Gastroesophageal sphincter (tissue), 3 donors: Measurements from ENCODE around the gene AMBP.

ENCODE experiments used
- EP300 ChIP-seq: sonication (generic); formaldehyde crosslinking; IDR thresholded peaks from one replicate; pipeline ENCODE4 v1.6.1; 2017; ENCODE audit warnings: antibody characterized with exemption, mild to moderate bottlenecking
- POLR2A ChIP-seq, 2 donors: fragments of 450-650 bp; IDR thresholded peaks; one replicate each; pipeline ENCODE4 v1.6.1; 2017; ENCODE audit warnings: antibody characterized with exemption in 2 of 2, mild to moderate bottlenecking in 2 of 2, moderate library complexity in 1 of 2
- POLR2AphosphoS5 ChIP-seq: sonication (generic); formaldehyde crosslinking; IDR thresholded peaks from one replicate; pipeline ENCODE4 v1.6.1; 2017; ENCODE audit warnings: antibody characterized with exemption
- TF ChIP-seq, protein P1 (sequence below), 4 experiments: fragments of 200-600 bp in 2 of 4; fragments of 450-650 bp in 2 of 4; sonication (generic) in 1 of 4; IDR thresholded peaks; one replicate each; pipeline ENCODE4 v1.5.1; 2017 to 2019; ENCODE audit warnings: antibody characterized with exemption in 4 of 4, mild to moderate bottlenecking in 2 of 4, moderate library complexity in 2 of 4

DNA sequence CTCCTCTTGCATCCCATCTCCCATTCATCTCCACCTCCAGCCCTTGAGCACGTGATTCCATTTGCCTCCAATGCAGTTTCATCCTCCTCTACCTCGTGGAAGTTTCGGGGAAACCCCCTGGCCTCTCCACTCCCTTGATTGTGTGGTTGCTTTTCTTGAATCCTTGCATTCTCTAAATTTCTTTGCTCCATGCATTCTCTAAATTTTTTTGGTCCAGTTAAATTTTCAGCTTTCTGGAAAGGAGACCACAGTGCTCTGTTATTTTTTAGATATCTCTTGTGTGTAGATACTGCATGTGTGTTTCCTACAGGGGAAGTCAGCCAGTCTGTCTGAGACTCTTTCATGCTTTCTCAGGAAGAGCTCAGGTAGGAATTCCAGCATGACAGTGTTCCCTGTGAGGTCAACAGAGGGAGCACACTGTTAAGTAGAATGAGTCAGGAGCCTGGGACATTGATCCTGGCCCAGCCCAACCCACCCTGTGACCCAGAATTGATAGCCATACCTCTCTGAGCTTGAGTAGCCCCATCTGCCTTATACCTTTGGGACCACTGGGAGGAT lies 52.8 kb downstream of the AMBP start:
- no peak for TF ChIP-seq POLR2AphosphoS5
- TF ChIP-seq POLR2A (IDR thresholded peaks at IDR 0.05): no peak
- TF ChIP-seq, protein P1, sequence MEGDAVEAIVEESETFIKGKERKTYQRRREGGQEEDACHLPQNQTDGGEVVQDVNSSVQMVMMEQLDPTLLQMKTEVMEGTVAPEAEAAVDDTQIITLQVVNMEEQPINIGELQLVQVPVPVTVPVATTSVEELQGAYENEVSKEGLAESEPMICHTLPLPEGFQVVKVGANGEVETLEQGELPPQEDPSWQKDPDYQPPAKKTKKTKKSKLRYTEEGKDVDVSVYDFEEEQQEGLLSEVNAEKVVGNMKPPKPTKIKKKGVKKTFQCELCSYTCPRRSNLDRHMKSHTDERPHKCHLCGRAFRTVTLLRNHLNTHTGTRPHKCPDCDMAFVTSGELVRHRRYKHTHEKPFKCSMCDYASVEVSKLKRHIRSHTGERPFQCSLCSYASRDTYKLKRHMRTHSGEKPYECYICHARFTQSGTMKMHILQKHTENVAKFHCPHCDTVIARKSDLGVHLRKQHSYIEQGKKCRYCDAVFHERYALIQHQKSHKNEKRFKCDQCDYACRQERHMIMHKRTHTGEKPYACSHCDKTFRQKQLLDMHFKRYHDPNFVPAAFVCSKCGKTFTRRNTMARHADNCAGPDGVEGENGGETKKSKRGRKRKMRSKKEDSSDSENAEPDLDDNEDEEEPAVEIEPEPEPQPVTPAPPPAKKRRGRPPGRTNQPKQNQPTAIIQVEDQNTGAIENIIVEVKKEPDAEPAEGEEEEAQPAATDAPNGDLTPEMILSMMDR (IDR thresholded peaks at IDR 0.05): no peak
- TF ChIP-seq EP300: no peak
